ENCODE results near the gene CTAG1A. TPM values are rescaled to one million over a fixed set of nuclear protein-coding genes. Genes with fewer than 3 reads are reported as not detected.
"Not testable (repeated sequence)": the region's sequence is repeated elsewhere in the genome, so short reads cannot be mapped to it uniquely, and the experiment has no call there.

Gene CTAG1A
- total RNA-seq, 1 donor from 2014 or later: not detected

DNA sequence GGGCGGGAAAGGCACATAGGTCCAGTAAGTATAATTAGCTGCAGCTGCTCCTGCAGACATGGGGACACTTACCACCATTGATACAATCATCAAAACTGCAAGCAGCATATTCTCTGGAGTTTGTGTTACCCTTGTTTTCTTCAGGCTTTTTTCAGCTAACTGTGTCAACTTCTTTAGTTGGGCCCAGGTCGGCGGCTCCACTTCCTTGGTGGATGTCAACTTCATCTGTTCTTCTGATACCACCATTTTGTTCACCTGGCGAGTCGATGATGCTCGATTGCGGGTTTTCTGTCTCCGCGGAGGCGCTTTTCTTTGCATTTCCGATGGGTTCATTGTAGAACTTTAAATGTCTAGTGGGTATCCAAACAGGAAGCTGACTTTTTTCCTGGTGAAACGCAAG lies 26.2 kb downstream of the CTAG1A start:
- not testable (repeated sequence) for H3K27me3 Mint-ChIP-seq (ENCODE audit: insufficient read depth, low read depth); H3K9me3 ChIP-seq (ENCODE audit: low read depth); H2AFZ ChIP-seq (replicated peaks); DNase-seq (ENCODE audit: low spot score); H4K20me1 ChIP-seq (ENCODE audit: low read depth); H3K36me3 Mint-ChIP-seq; H3F3A ChIP-seq (ENCODE audit: low read depth); H3K4me1 Mint-ChIP-seq; H3K27ac ChIP-seq; H3K4me1 ChIP-seq; H3K9me3 Mint-ChIP-seq; H3K27ac Mint-ChIP-seq; H3K27me3 ChIP-seq; H3K4me3 Mint-ChIP-seq; H3K79me2 ChIP-seq (ENCODE audit: low read depth); H3K4me3 ChIP-seq; H3K36me3 ChIP-seq; H3K9ac ChIP-seq; H3K4me2 ChIP-seq

DNA sequence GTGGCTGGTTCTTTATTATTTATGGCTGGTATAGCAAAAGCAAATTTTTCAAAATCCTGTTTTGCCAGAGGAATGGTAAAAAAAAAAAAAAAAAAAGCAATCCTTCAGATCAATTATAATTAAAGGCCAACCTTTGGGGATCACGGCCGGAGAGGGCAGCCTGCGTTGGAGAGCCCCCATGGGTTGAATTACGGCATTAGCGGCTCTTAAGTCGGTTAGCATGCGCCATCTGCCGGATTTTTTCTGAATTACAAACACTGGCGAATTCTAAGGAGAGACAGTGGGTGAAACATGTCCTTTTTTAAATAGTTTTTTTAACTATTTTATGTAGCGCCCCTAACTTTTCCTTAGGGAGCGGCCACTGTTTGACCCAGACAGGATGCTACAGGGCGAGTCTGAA lies 28.7 kb downstream of the CTAG1A start:
- not testable (repeated sequence) for H3K9ac ChIP-seq; H3K9me3 ChIP-seq (ENCODE audit: low read depth); H3K4me3 ChIP-seq; DNase-seq (ENCODE audit: low spot score); H2AFZ ChIP-seq (replicated peaks); H3K36me3 ChIP-seq; H3K27me3 ChIP-seq; H3K4me1 Mint-ChIP-seq; H4K20me1 ChIP-seq (ENCODE audit: low read depth); H3K27ac ChIP-seq; H3K27me3 Mint-ChIP-seq (ENCODE audit: insufficient read depth, low read depth); H3K27ac Mint-ChIP-seq; H3K79me2 ChIP-seq (ENCODE audit: low read depth); H3K4me1 ChIP-seq; H3K9me3 Mint-ChIP-seq; H3F3A ChIP-seq (ENCODE audit: low read depth); H3K36me3 Mint-ChIP-seq; H3K4me3 Mint-ChIP-seq; H3K4me2 ChIP-seq

DNA sequence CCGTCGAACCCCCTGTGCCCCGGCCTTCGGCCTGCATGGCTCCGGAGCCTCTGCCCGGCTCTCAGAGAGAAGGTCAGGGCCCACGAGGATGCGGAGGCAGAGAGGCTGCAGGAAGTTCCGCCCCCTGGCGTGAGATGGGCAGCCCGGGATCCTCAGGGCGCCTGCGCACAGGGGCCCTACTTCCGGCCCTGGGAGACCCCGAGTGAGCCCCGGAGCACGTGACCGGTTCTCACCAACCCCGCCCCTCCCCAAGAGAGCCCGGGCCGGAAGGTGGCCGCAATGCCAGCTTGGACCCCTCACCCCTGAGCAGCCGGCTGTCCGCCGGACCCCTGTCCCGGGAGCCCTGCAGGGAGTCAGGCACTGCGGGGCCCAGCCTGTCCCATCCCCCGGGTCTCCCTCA lies 34.2 kb downstream of the CTAG1A start, which contains the start of gene CTAG1B:
CTAG1B (minus strand) TSS at position 101 of the 400 bp plus-strand sequence; CDS start at position 37, 64 bp downstream.
- H3K27me3 Mint-ChIP-seq (ENCODE audit: insufficient read depth, low read depth); H3K36me3 ChIP-seq; H3F3A ChIP-seq (ENCODE audit: low read depth); DNase-seq (ENCODE audit: low spot score); H3K4me1 Mint-ChIP-seq; H3K79me2 ChIP-seq (ENCODE audit: low read depth); H3K4me1 ChIP-seq; H3K36me3 Mint-ChIP-seq; H3K4me3 Mint-ChIP-seq; H3K27ac ChIP-seq; H3K9me3 Mint-ChIP-seq; H3K9ac ChIP-seq; H4K20me1 ChIP-seq (ENCODE audit: low read depth); H2AFZ ChIP-seq (replicated peaks); H3K27ac Mint-ChIP-seq; H3K27me3 ChIP-seq; H3K4me2 ChIP-seq; H3K4me3 ChIP-seq; H3K9me3 ChIP-seq (ENCODE audit: low read depth): not testable (repeated sequence)

DNA sequence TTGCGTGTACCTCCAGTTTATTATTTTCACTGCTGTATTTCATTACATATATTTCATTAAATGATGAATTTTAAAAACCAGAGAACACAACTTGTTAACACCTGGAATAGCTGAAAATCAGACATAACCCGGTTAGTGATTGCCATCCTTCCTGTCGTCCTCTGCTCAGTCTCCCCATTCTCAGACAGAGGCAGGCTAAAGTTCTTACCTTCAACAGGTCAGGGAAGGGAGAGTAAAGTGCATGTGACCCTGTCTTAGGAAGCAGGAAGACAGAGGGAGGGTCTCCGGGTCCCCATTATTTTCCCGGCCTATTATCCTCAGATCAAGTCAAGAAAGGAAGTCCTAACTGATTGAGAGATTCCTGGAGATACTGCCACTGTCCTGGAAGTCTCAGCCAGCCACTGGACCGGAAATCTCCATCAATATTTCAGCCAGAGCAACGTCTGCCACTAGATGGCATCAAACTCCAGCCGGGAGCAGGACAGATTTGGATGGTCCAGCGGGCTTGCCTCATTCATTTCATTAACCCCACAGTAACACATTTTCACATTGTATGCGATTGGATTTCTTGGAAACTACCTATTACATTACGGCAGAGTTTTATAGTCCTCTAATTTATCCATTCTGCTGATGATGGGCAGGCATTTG lies 36.0 kb downstream of the CTAG1A start:
- H4K20me1 ChIP-seq (ENCODE audit: low read depth); H3K4me2 ChIP-seq; H3K79me2 ChIP-seq (ENCODE audit: low read depth); DNase-seq (ENCODE audit: low spot score); H3K36me3 Mint-ChIP-seq; H3K9me3 ChIP-seq (ENCODE audit: low read depth); H3K27ac ChIP-seq; H3K27ac Mint-ChIP-seq; H3K4me1 ChIP-seq; H3K36me3 ChIP-seq; H3K4me1 Mint-ChIP-seq; H3K27me3 Mint-ChIP-seq (ENCODE audit: insufficient read depth, low read depth); H3K4me3 ChIP-seq; H3F3A ChIP-seq (ENCODE audit: low read depth); H3K27me3 ChIP-seq; H3K4me3 Mint-ChIP-seq; H3K9ac ChIP-seq; H2AFZ ChIP-seq (replicated peaks); H3K9me3 Mint-ChIP-seq: not testable (repeated sequence)

DNA sequence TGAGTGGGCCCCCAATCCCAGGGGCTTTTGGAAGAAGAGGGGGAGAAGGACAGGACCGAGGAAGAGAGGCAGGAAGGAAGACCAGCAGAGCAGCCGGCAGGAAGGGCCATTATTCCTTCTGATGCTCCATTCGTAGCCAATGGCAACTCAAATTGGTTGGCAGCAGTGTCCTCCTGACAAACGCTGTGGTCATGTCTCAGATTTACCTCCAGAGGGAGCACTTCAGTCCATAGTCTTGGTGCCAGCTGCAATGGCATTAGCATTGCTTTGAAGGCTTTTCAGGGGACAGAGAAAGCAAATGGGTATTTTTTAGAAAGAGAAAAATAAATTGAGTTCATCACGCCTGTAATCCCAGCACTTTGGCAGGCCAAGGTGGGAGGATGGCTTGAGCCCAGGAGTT lies 44.0 kb downstream of the CTAG1A start:
- H2AFZ ChIP-seq (replicated peaks); H3K36me3 Mint-ChIP-seq; H3K79me2 ChIP-seq (ENCODE audit: low read depth); DNase-seq (ENCODE audit: low spot score); H3K27me3 Mint-ChIP-seq (ENCODE audit: insufficient read depth, low read depth); H3K9ac ChIP-seq; H3F3A ChIP-seq (ENCODE audit: low read depth); H3K4me3 ChIP-seq; H3K9me3 ChIP-seq (ENCODE audit: low read depth); H4K20me1 ChIP-seq (ENCODE audit: low read depth); H3K27ac Mint-ChIP-seq; H3K9me3 Mint-ChIP-seq; H3K4me1 ChIP-seq; H3K36me3 ChIP-seq; H3K4me1 Mint-ChIP-seq; H3K27ac ChIP-seq; H3K4me2 ChIP-seq; H3K27me3 ChIP-seq; H3K4me3 Mint-ChIP-seq: not testable (repeated sequence)

DNA sequence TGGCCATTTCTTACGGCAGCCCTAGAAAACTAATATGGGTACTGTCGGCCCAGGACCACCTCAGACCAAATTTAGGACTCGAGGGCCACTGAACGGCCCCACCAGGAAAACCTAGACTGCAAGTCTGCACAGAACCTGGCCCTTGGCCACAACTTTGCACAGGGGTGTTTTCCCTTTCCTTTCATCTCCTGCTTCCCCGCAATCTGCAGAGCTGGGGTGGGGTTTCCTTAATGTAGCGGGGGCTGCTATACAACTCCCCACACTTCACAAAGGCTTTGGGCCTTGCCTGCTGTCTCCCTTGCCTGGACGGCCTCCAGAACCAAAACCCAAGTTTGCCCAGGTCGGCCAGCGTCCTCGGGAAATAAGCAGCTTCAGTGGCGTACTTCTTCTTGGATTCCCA lies 46.0 kb downstream of the CTAG1A start:
- not testable (repeated sequence) for H3K27me3 Mint-ChIP-seq (ENCODE audit: insufficient read depth, low read depth); H3K27me3 ChIP-seq; H3K9ac ChIP-seq; H3K4me1 ChIP-seq; H3K36me3 Mint-ChIP-seq; H3K4me1 Mint-ChIP-seq; H3K4me3 ChIP-seq; H3K4me3 Mint-ChIP-seq; H4K20me1 ChIP-seq (ENCODE audit: low read depth); H3F3A ChIP-seq (ENCODE audit: low read depth); H3K9me3 Mint-ChIP-seq; DNase-seq (ENCODE audit: low spot score); H3K36me3 ChIP-seq; H3K9me3 ChIP-seq (ENCODE audit: low read depth); H3K79me2 ChIP-seq (ENCODE audit: low read depth); H2AFZ ChIP-seq (replicated peaks); H3K27ac Mint-ChIP-seq; H3K4me2 ChIP-seq; H3K27ac ChIP-seq

DNA sequence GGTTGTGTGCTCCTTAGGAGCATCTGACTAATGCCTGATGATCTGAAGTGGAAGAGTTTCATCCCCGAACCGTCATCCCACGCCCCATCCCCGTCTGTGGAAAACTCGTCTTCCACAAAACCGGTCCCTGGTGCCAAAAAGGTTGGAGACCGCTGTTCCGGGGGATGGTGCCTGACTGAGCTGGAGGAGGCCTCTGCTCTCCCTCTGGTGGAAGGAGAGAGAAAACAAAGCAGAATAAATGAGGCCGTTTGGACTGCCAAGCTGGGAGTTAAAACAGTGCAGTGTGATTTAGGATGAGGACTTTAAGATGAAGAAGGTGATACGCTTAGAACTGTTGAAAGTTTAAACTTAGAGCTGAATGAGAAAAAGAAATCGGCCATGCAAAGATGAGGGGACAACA lies 48.7 kb downstream of the CTAG1A start:
- H2AFZ ChIP-seq (replicated peaks); H3K4me2 ChIP-seq; H4K20me1 ChIP-seq (ENCODE audit: low read depth); H3K36me3 ChIP-seq; H3F3A ChIP-seq (ENCODE audit: low read depth); H3K27ac Mint-ChIP-seq; H3K36me3 Mint-ChIP-seq; H3K4me1 Mint-ChIP-seq; H3K27me3 Mint-ChIP-seq (ENCODE audit: insufficient read depth, low read depth); H3K4me3 Mint-ChIP-seq; H3K27ac ChIP-seq; H3K4me1 ChIP-seq; H3K9me3 Mint-ChIP-seq; H3K9me3 ChIP-seq (ENCODE audit: low read depth); H3K9ac ChIP-seq; H3K4me3 ChIP-seq; H3K27me3 ChIP-seq; DNase-seq (ENCODE audit: low spot score); H3K79me2 ChIP-seq (ENCODE audit: low read depth): not testable (repeated sequence)

Measured in neural progenitor cell (in vitro differentiated cells).